ENCODE measurements around the gene TMEM89.

Gene TMEM89

DNA sequence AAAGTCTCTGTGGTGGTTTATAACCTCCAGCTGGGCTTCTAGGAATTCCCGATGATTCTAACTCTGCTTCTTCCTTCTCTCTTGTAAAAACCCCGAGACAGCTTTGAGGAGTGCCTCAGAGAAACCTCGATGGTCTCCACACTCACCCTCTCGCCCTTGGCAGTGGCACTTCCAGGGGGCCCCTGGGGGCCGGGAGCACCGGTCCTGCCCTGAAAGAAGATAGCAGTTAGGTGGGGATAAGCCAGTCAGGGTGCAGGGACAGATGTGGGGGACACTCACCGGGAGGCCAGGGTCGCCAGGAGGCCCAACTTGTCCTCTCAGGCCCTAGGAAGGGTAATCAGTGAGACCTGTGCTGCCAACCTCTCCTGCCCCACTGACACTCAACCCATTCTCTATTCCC is 36.2 kb downstream of the TMEM89 start:
- no peak for DNase-seq

DNA sequence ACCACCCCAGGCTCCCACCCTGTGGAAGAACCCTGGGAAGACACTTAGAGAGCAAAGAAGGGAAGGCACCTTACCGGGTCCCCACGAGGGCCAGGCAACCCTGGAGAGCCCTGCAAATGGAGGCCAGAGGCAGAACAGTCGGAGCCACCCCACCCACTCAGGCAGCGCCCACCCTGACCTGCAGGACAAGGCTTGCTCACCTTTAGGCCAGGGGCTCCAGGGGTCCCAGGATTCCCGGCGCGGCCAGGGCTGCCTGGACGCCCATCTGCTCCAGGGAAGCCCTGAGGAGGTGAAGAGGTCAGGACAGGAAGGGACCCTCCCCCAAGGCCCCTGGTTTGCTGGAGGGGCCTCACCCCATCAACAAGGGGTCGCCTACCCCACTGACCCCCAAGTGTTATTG is 36.7 kb downstream of the TMEM89 start:
- no peak for DNase-seq

DNA sequence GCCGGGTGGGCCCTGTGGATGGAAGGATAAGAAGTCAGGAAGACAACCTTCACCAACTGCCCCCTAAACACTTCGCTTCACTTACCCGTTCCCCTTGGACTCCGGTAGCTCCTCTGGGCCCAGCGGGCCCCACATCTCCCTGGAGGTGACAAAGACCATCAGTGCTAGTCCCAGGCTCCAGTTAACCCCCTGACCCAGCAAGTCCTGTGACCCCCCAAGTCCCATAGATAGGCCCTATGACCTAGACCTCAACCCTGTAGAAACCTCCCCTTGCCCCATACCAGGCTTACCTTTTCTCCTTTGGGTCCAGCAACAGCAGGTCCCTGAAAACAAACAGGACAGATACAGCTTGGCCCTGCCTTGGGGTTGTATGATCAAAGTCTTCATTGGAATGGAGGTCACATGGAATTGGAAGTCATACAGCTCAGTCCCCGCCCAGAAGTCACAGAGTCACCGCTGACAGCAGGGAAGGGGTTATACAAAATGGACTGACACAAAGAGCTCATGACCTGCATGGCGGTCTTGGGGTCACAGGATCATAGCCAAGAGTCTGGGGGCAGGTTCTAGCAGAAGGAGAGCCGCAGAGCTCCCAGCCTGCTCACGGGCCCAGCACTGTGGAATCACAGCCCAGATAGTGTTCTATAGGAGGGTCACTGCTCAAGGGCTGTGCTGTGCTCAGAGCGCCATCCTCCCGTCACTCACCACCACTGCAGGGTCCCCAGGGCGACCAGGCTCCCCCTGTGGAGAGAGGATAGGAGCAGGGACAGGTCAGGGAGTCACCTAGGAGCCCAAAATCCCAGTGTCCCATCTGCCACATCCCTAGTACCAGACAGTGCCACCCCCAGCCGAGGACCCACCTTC is 39.7 kb downstream of the TMEM89 start:
- DNase-seq = no peak

GRCh38 chr3:48576647-48577046 is 44.9 kb downstream of the TMEM89 start:
- DNase-seq = no peak

GRCh38 chr3:48575366-48575765 is 46.2 kb downstream of the TMEM89 start:
- DNase-seq = no peak

- DNase-seq = no peak
These were observed 47.5 kb downstream of the TMEM89 start for GRCh38 chr3:48573973-48574585.

- no peak for DNase-seq
These were observed 49.1 kb downstream of the TMEM89 start for GRCh38 chr3:48572517-48572916.

- no peak for DNase-seq
These were observed 49.6 kb downstream of the TMEM89 start for GRCh38 chr3:48571938-48572337.

Data from eye (tissue), 1 donor.